GM19351 (cell line): ENCODE data around the gene HIF1A.
"Not testable (repeated sequence)": the region's sequence is repeated elsewhere in the genome, so short reads cannot be mapped to it uniquely, and the experiment has no call there.

ENCODE experiments used
- ATAC-seq: cut with Tn5 transposase; IDR thresholded peaks from one replicate; pipeline ENCODE4 v1.9.1; 2021; ENCODE audit warnings: mild to moderate bottlenecking, moderate library complexity; ENCODE audit not compliant: unreplicated experiment

The HIF1A gene

DNA sequence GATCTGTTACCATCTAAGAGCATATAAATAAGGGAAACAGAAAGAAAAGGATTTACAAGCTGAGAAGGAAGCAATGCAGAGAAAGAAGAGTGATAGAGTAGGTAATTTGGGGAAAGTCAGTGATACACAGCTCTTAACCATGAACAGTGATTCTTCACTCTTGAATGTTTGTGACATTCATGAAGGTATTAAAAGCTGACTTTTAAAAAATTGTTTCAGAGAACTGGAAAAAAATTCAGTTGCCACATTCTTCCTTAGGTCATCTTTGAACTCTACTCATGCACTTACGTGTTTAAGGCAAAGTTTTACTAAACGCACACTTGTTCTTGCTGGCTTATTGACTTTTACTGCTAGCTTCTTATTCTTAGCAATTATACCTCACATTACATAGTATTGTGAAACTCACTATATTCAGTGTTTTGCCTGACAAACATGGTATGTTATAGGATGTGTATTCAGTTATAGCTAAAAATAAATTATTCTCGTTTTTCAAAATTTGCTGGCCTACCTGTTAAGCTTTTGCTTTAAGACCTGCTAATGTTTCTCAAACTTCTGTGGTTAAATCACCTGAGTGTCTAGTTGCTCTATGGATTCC lies 10.9 kb downstream of the HIF1A start:
- ATAC-seq, result no peak

DNA sequence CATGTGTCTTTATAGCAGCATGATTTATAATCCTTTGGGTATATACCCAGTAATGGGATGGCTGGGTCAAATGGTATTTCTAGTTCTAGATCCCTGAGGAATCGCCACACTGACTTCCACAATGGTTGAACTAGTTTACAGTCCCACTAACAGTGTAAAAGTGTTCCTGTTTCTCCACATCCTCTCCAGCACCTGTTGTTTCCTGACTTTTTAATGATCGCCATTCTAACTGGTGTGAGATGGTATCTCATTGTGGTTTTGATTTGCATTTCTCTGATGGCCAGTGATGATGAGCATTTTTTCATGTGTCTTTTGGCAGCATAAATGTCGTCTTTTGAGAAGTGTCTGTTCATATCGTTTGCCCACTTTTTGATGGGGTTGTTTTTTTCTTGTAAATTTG lies 12.5 kb downstream of the HIF1A start:
- ATAC-seq, result not testable (repeated sequence)

DNA sequence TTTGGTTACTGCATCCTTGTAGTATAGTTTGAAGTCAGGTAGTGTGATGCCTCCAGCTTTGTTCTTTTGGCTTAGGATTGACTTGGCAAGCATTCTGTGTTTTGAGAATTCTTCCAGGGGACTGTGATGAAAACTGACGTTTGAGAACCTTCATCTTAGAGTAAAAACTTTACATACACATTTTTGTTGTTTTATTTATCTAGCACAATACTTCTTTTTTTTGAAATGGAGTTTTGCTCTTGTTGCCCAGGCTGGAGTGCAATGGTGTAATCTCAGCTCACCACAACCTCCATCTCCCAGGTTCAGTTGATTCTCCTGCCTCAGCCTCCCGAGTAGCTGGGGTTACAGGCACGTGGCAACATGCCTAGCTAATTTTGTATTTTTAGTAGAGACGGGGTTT lies 13.4 kb downstream of the HIF1A start:
- ATAC-seq, result not testable (repeated sequence)

DNA sequence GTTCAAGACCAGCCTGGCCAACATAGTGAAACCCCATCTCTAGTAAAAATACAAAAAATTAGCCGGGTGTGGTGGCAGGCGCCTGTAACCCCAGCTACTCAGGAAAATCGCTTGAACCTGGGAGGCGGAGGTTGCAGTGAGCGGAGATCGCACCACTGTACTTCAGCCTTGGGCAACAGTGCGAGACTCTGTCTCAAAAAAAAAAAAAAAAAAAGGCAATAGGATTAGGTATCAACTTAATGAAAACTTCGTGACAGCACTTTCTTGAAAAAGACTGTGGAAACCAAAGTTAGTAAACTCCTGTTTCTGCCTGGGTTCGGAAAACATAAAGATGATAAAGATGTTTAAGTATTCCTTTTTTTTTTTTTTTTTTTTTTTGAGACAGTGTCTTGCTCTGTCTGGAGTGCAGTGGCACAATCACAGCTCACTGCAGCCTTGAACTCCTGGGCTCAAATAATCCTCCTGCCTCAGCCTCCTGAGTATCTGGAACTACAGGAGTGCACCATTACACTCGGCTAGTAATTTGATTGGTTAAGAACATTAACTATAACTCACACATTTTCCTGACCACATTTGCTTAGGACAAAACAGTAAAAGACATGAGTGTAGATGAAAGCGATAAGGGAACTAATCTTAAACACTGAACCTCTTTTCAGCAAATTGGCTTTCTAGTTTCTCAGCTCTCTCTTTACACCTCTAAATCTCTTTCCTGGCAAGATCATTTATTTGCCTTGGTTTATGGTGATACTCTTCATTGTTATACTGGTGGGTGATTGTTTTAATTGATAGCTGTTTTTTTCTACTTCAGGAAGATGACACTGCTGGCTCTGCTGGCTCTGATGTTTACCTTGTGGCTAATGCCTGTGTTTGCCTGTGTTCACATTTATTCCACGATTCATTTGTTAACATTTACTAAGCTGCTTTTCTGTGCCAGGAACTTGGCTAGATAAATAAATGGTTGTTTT lies 15.8 kb downstream of the HIF1A start:
- ATAC-seq, result no peak

DNA sequence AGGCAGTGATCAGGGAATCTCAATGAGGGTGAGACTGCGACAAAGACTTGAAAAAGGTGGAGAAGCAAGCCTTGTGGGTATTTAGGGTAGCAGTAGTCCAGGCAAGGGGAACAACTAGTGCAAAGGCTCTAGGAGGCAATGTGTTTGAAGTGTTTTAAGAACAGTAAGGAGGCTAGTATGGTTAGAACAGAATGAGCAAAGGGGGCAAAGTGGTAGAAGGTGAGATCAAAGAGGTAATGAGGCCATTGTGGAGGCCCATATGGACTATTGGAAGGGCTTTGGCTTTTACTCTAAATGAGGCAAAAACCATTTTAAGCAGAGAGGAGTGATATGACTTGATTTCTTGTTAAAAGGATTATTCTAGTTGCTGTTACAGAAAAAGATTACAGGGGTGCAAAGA lies 16.8 kb downstream of the HIF1A start:
- ATAC-seq, result no peak

- ATAC-seq, result no peak
Observed at GRCh38 chr14:61713724-61714437, 18.6 kb downstream of the HIF1A start.

- ATAC-seq, result no peak
Observed at GRCh38 chr14:61716956-61717355, 21.6 kb downstream of the HIF1A start.

DNA sequence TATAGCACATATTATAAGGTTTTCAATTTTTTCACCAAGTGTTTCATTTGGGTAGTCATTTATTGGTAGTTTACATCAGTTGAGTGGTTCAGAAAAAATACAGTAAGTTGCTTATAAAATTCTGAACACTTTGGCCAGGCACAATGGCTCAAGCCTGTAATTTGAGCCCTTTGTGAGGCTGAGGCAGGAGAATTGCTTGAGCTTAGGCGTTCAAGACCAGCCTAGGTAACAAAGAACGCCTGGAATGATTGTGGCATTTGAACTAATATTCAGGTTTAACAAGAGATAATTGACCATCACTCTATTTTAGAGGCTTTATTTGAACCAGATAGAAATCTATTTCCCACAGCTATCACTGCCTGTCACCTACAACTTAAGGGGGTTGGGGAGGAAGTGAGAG lies 22.7 kb downstream of the HIF1A start:
- no peak for ATAC-seq

DNA sequence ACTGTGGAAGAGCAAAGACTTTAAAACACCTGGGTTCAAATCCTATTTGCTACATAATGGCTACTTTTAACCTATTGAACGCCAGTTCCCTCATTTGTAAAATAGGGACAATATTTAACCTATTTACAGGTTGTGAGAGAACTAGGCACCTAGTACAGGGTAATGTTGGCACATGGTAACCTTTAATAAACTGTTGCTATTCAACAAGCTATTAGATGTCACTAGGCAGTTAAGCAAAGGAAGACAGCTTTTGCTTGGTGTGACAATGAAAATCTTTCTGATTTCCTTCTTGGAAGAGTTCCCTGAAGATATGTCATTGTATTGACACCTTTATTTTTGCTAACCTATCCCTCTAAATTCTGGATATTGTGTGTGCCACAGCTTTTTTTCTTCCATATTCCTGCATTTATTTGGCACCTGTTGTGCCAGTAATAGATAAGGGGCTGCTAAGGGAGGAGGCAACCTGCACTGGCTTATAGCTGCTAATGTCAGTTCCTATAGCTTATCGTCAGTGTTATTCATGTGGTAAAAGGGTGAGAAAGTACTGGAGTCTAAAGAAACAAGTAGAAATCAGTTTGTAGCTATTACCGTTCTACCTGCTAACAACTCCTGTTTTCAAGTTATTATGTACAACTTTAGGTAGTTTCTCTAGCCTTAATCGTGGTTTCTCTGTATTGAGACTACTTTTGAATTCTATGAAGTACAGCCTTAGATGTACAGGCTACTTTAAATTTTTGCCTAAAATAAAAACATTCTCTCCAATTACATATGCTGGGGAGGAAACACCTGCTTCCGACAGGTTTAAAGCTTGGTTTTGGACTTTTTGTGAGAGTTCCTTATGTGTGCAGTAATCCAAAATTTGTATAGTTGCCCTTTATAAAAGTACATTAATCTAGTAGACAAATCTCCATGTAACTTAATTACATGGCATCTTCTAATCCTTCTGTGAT lies 24.3 kb downstream of the HIF1A start:
- no peak for ATAC-seq

DNA sequence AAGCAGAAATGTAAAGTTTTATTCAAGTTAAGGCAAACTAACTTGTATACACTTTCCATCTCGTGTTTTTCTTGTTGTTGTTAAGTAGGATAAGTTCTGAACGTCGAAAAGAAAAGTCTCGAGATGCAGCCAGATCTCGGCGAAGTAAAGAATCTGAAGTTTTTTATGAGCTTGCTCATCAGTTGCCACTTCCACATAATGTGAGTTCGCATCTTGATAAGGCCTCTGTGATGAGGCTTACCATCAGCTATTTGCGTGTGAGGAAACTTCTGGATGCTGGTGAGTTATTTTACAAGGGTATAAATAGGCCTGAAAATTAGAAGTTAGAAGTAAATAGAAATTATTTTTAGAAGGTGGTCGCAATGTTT lies 25.0 kb downstream of the HIF1A start:
- no peak for ATAC-seq

DNA sequence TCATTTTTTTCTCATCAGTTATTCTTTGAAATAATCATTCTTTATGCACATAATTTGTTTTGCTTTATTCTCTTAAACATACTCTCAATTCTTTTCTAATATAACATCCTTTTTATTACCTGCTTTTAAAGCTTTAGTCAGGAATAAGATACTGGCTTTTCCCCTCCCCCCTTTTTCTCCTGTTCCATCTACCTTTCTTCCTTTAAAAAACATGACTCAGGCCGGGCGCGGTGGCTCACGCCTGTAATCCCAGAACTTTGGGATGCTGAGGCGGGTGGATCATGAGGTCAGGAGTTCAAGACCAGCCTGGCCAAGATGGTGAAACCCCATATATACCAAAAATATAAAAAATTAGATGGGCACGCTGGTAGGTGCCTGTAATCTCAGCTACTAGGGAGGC lies 25.4 kb downstream of the HIF1A start:
- ATAC-seq, result no peak

DNA sequence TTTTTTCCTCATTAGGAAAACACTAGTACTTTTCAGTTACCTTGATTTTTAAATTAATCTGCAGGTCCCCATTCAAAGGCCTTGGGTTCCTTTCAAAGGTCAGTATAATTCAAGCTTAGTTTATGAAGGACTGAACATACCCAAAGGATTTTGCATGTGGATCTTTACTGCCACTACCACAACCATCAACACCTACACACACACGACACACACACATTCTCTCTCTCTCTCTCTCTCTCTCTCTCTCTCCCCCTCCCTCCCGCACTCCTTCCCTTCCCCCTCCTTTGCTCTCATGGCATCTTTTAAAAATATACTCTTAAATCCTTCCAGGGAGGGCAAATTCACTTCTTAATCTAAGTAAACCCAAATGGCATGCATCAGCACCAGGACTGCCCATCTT lies 28.8 kb downstream of the HIF1A start:
- ATAC-seq, result no peak

- ATAC-seq, result no peak
Observed at GRCh38 chr14:61726778-61727658, 31.7 kb downstream of the HIF1A start.

- no peak for ATAC-seq
Observed at GRCh38 chr14:61730756-61731373, 35.6 kb downstream of the HIF1A start.

DNA sequence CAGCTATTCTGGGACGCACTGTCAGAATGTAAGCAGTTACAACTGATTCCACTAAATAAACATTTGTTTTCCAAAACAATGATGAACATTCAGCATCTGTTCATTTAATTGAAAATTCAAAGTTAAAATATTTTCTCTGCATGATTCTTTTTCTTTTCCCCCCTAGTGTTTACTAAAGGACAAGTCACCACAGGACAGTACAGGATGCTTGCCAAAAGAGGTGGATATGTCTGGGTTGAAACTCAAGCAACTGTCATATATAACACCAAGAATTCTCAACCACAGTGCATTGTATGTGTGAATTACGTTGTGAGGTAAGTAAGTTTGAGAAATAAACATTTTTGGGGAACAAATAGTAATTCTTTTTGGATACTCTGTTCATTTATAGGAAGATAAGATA lies 38.7 kb downstream of the HIF1A start:
- no peak for ATAC-seq

DNA sequence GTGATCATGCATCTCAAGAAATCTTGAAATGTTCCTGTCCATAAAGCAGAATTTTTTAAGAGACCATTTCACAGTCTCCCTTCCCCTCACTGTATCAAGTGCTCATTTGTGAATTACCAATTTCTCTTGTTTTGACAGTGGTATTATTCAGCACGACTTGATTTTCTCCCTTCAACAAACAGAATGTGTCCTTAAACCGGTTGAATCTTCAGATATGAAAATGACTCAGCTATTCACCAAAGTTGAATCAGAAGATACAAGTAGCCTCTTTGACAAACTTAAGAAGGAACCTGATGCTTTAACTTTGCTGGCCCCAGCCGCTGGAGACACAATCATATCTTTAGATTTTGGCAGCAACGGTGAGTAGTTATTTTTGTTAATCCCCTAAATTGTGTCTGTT lies 41.4 kb downstream of the HIF1A start:
- no peak for ATAC-seq

DNA sequence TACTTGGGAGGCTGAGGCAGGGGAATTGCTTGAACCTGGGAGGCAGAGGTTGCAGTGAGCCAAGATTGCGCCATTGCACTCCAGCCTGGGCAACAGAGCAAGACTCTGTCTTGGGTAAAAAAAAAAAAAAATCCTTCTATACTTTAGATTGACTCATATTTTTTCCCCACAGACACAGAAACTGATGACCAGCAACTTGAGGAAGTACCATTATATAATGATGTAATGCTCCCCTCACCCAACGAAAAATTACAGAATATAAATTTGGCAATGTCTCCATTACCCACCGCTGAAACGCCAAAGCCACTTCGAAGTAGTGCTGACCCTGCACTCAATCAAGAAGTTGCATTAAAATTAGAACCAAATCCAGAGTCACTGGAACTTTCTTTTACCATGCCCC lies 42.6 kb downstream of the HIF1A start:
- ATAC-seq, result no peak

DNA sequence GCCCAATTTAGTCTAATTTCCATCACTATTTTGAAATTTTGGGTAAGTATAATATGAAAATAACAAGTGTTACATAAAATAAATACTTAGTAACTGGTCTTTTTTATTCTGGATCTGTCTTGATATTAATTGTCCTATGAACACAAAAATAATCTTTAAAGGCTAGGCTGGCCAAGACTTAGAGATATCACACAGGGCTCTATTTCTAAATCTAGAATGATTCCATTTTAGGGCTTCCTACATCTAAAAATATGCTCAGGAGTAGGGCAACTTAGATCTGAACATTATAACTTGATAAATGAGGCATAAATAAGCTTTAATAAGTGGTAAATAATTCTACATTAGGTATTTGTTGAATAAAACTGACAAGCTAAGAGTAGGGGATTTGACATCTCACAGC lies 43.8 kb downstream of the HIF1A start:
- ATAC-seq, result no peak

GRCh38 chr14:61742371-61742770 lies 47.1 kb downstream of the HIF1A start:
- ATAC-seq, result no peak
